Lower leg skin (tissue), 3 donors: ENCODE measurements around the gene GINS2.

Source experiments
- POLR2A ChIP-seq, 2 donors: fragments of 450-650 bp; IDR thresholded peaks; one replicate each; pipeline ENCODE4 v1.6.1; 2016 to 2017; ENCODE audit warnings: antibody characterized with exemption in 2 of 2, mild to moderate bottlenecking in 1 of 2, moderate library complexity in 1 of 2
- TF ChIP-seq, protein P1 (sequence below), 3 donors: fragments of 450-650 bp; IDR thresholded peaks; one replicate each; pipeline ENCODE4 v1.5.1; 2016; ENCODE audit warnings: antibody characterized with exemption in 3 of 3, mild to moderate bottlenecking in 3 of 3, moderate library complexity in 2 of 3

- TF ChIP-seq, protein P1, sequence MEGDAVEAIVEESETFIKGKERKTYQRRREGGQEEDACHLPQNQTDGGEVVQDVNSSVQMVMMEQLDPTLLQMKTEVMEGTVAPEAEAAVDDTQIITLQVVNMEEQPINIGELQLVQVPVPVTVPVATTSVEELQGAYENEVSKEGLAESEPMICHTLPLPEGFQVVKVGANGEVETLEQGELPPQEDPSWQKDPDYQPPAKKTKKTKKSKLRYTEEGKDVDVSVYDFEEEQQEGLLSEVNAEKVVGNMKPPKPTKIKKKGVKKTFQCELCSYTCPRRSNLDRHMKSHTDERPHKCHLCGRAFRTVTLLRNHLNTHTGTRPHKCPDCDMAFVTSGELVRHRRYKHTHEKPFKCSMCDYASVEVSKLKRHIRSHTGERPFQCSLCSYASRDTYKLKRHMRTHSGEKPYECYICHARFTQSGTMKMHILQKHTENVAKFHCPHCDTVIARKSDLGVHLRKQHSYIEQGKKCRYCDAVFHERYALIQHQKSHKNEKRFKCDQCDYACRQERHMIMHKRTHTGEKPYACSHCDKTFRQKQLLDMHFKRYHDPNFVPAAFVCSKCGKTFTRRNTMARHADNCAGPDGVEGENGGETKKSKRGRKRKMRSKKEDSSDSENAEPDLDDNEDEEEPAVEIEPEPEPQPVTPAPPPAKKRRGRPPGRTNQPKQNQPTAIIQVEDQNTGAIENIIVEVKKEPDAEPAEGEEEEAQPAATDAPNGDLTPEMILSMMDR (IDR thresholded peaks at IDR 0.05): no peak
- TF ChIP-seq POLR2A (IDR thresholded peaks at IDR 0.05): no peak
Observed at GRCh38 chr16:85656351-85657266, 32.1 kb downstream of the GINS2 start.
